NCI-H187 (cell line): ENCODE measurements around the gene MRPS12.

Experiments used
- DNase-seq, 2 experiments: peaks; one replicate each; lab custom pipeline; 2025; lab: John Stamatoyannopoulos, UW

The MRPS12 gene

GRCh38 chr19:38911388-38912001 is 19.2 kb upstream of the MRPS12 start:
- no peak for DNase-seq

GRCh38 chr19:38912600-38913514 is 17.9 kb upstream of the MRPS12 start:
- DNase-seq = no peak

- no peak for DNase-seq
Observed at GRCh38 chr19:38913958-38914357, 16.8 kb upstream of the MRPS12 start.

- DNase-seq = no peak
Observed at GRCh38 chr19:38915329-38916321, 15.1 kb upstream of the MRPS12 start.

- DNase-seq = no peak
Observed at GRCh38 chr19:38917516-38917915, 13.2 kb upstream of the MRPS12 start.

GRCh38 chr19:38917921-38918491 is 12.7 kb upstream of the MRPS12 start:
- no peak for DNase-seq

GRCh38 chr19:38918526-38918925 is 12.2 kb upstream of the MRPS12 start:
- no peak for DNase-seq

GRCh38 chr19:38919837-38920601 is 10.7 kb upstream of the MRPS12 start:
- no peak for DNase-seq

- DNase-seq = no peak
Observed at GRCh38 chr19:38920602-38921419, 9.9 kb upstream of the MRPS12 start.

GRCh38 chr19:38921420-38922274 is 9.1 kb upstream of the MRPS12 start:
- DNase-seq = no peak

GRCh38 chr19:38922482-38922881 is 8.3 kb upstream of the MRPS12 start:
- no peak for DNase-seq

- no peak for DNase-seq
Observed at GRCh38 chr19:38924388-38924787, 6.4 kb upstream of the MRPS12 start.

- no peak for DNase-seq
Observed at GRCh38 chr19:38928391-38929001, 2.2 kb upstream of the MRPS12 start.

- peak; percentile 91 to 98 for DNase-seq
Observed at GRCh38 chr19:38929929-38930775, 592 bp upstream of the MRPS12 start, which contains the start of gene SARS2. TSS of gene SARS2 (minus strand) at chr19:38930763. CDS start at chr19:38930736, 27 bp downstream.

GRCh38 chr19:38931521-38931793 is 713 bp downstream of the MRPS12 start:
- DNase-seq = no peak

GRCh38 chr19:38932425-38933179 is 1.9 kb downstream of the MRPS12 start:
- DNase-seq = no peak

GRCh38 chr19:38933544-38933943 is 2.8 kb downstream of the MRPS12 start:
- DNase-seq = no peak
